Astrocyte (in vitro differentiated cells and primary cell): Measurements from ENCODE around the gene POGLUT3.

Source experiments
- EZH2 ChIP-seq: IDR thresholded peaks from 2 replicates; pipeline ENCODE4 v1.6.1; 2012; ENCODE audit warnings: mild to moderate bottlenecking, low read length, inconsistent platforms; ENCODE audit not compliant: insufficient read depth
- TF ChIP-seq, protein P1 (sequence below): IDR thresholded peaks from 2 replicates; pipeline ENCODE4 v1.5.1; 2011; ENCODE audit warnings: low read depth, mild to moderate bottlenecking, inconsistent platforms, low read length, moderate library complexity; ENCODE audit not compliant: insufficient read depth

DNA sequence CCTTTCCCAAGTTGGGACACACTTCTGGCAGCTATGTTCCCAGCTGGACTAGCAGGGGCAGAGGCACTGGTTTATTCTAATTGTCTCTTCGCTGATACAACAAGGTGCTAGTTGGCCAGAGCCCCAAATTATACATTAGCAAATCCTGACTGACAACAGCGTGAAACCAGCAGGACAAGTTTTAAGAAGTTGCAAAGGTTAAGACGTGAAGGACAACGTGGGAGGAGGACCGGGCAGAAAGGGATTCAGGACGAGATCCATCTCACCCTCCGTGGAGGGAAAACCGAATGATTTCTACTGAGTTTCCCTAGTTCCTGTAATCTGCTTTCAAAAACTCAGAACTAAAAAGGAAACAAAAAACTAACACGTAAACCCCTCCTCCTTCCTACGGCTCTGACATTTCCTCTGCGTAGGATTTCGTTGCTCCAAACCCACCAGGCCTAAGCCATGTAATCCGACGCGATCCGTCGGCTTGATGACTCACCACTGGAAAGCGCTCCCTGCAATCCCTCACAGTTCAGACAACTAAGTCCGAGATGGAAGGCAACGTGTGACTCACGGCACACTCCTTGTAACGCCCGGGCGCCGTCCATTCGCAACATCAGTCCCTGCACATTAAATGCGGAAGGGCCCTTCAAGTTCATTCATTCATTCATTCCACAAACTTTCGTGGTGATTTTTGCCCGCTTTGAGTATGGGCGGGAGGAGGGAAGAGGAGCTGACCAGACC is 703 bp downstream of the POGLUT3 start:
- TF ChIP-seq, protein P1, sequence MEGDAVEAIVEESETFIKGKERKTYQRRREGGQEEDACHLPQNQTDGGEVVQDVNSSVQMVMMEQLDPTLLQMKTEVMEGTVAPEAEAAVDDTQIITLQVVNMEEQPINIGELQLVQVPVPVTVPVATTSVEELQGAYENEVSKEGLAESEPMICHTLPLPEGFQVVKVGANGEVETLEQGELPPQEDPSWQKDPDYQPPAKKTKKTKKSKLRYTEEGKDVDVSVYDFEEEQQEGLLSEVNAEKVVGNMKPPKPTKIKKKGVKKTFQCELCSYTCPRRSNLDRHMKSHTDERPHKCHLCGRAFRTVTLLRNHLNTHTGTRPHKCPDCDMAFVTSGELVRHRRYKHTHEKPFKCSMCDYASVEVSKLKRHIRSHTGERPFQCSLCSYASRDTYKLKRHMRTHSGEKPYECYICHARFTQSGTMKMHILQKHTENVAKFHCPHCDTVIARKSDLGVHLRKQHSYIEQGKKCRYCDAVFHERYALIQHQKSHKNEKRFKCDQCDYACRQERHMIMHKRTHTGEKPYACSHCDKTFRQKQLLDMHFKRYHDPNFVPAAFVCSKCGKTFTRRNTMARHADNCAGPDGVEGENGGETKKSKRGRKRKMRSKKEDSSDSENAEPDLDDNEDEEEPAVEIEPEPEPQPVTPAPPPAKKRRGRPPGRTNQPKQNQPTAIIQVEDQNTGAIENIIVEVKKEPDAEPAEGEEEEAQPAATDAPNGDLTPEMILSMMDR = no peak
- TF ChIP-seq EZH2 = no peak
